ENCODE data around the gene FBXL5. TPM values are rescaled to one million over a fixed set of nuclear protein-coding genes. Genes with fewer than 3 reads are reported as not detected.
"Not testable (repeated sequence)": the region's sequence is repeated elsewhere in the genome, so short reads cannot be mapped to it uniquely, and the experiment has no call there.

FBXL5 gene
- total RNA-seq, 2 experiments from 2014 or later: 40.9 to 42.0 TPM

GRCh38 chr4:15636818-15637217 lies 18.3 kb downstream of the FBXL5 start:
- no peak for DNase-seq
- Mint-ChIP-seq H3K4me1 (ENCODE audit: low read depth) (peaks cover 5% of the 10 kb centered on the region), H3K4me3 (no peak overlapping the region), H3K27me3 (ENCODE audit: low read depth) (no peaks in the 10 kb centered on the region), H3K27ac (no peak overlapping the region), H3K9me3 (ENCODE audit: insufficient read depth) (no peaks in the 10 kb centered on the region), H3K36me3 (ENCODE audit: low read depth) (peaks cover 54% of the 10 kb centered on the region)
- ATAC-seq: no peak
- POLR2A ChIA-PET: no interaction called here
- CTCF ChIA-PET: interaction anchor here (1.1 to 2.4 kb wide), 2 partner anchors 13 to 240 kb away, joined by 3 to 6 read pairs; no protein-coding TSS in a partner anchor

DNA sequence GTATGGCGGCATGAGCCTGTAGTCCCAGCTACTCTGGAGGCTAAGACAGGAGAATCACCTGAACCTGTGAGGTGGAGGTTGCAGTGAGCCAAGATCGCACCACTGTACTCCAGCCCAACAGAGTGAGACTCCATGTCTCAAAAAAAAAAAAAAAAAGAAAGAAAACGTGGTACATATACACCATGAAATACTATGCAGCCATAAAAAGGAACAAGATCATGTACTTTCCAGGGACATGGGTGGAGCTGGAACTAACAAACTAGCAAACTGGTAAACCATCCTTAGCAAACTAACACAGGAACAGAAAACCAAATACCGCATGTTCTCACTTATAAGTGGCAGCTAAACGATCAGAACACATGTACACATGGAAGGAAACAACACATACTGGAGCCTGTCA lies 37.8 kb downstream of the FBXL5 start:
- H3K9me3 Mint-ChIP-seq (ENCODE audit: insufficient read depth): peaks cover 11% of the 10 kb centered on the region

GRCh38 chr4:15614891-15615290 lies 40.3 kb downstream of the FBXL5 start:
- DNase-seq; H3K4me3 Mint-ChIP-seq; CTCF ChIA-PET; ATAC-seq; H3K4me1 Mint-ChIP-seq (ENCODE audit: low read depth); H3K27ac Mint-ChIP-seq; H3K9me3 Mint-ChIP-seq (ENCODE audit: insufficient read depth); POLR2A ChIA-PET; H3K27me3 Mint-ChIP-seq (ENCODE audit: low read depth): not testable (repeated sequence)
- peaks cover 51% of the 10 kb centered on the region for H3K36me3 Mint-ChIP-seq (ENCODE audit: low read depth)

More for the DNA sequence above, 37.8 kb downstream of the FBXL5 start:
- H3K27ac Mint-ChIP-seq; H3K4me1 Mint-ChIP-seq (ENCODE audit: low read depth); ATAC-seq; H3K27me3 Mint-ChIP-seq (ENCODE audit: low read depth); H3K4me3 Mint-ChIP-seq; CTCF ChIA-PET; DNase-seq: not testable (repeated sequence)
- POLR2A ChIA-PET: interaction anchor here (0.6 kb wide), 1 partner anchor 176 kb away, joined by 3 read pairs; no protein-coding TSS in a partner anchor
- H3K36me3 Mint-ChIP-seq (ENCODE audit: low read depth): peaks cover 65% of the 10 kb centered on the region

GRCh38 chr4:15612136-15612535 lies 43.0 kb downstream of the FBXL5 start:
- no peak overlapping the region for H3K4me3 Mint-ChIP-seq
- H3K4me1 Mint-ChIP-seq (ENCODE audit: low read depth): no peaks in the 10 kb centered on the region
- no peak overlapping the region for H3K27ac Mint-ChIP-seq
- no peak for ATAC-seq
- ChIA-PET CTCF (no interaction called here), POLR2A (interaction anchor here (0.6 kb wide), 1 partner anchor 1965 kb away, joined by 3 read pairs; the partner anchor contains the start of gene LAP3)
- DNase-seq: no peak
- no peaks in the 10 kb centered on the region for H3K9me3 Mint-ChIP-seq (ENCODE audit: insufficient read depth)
- no peaks in the 10 kb centered on the region for H3K27me3 Mint-ChIP-seq (ENCODE audit: low read depth)
- peaks cover 37% of the 10 kb centered on the region for H3K36me3 Mint-ChIP-seq (ENCODE audit: low read depth)

- H3K36me3 Mint-ChIP-seq (ENCODE audit: low read depth): peaks cover 26% of the 10 kb centered on the region
- POLR2A ChIA-PET: no interaction called here
Observed at GRCh38 chr4:15610855-15611254, 44.3 kb downstream of the FBXL5 start.

GRCh38 chr4:15605537-15605936 lies 49.6 kb downstream of the FBXL5 start:
- H3K4me1 Mint-ChIP-seq (ENCODE audit: low read depth): no peaks in the 10 kb centered on the region
- H3K9me3 Mint-ChIP-seq (ENCODE audit: insufficient read depth): no peaks in the 10 kb centered on the region
- DNase-seq (no peak), ATAC-seq (no peak)
- H3K27ac Mint-ChIP-seq: no peak overlapping the region
- POLR2A ChIA-PET: no interaction called here
- CTCF ChIA-PET: interaction anchor here (1.1 kb wide), 1 partner anchor 210 kb away, joined by 3 read pairs; no protein-coding TSS in a partner anchor
- H3K27me3 Mint-ChIP-seq (ENCODE audit: low read depth): no peaks in the 10 kb centered on the region
- peaks cover 26% of the 10 kb centered on the region for H3K36me3 Mint-ChIP-seq (ENCODE audit: low read depth)
- no peak overlapping the region for H3K4me3 Mint-ChIP-seq

More at GRCh38 chr4:15610855-15611254, 44.3 kb downstream of the FBXL5 start:
- CTCF ChIA-PET: interaction anchor here (1.0 kb wide), 1 partner anchor 215 kb away, joined by 3 read pairs; no protein-coding TSS in a partner anchor
- Mint-ChIP-seq H3K27me3 (ENCODE audit: low read depth) (no peaks in the 10 kb centered on the region), H3K27ac (no peak overlapping the region), H3K9me3 (ENCODE audit: insufficient read depth) (no peaks in the 10 kb centered on the region), H3K4me3 (no peak overlapping the region), H3K4me1 (ENCODE audit: low read depth) (no peaks in the 10 kb centered on the region)
- no peak for ATAC-seq
- DNase-seq: no peak

DNA sequence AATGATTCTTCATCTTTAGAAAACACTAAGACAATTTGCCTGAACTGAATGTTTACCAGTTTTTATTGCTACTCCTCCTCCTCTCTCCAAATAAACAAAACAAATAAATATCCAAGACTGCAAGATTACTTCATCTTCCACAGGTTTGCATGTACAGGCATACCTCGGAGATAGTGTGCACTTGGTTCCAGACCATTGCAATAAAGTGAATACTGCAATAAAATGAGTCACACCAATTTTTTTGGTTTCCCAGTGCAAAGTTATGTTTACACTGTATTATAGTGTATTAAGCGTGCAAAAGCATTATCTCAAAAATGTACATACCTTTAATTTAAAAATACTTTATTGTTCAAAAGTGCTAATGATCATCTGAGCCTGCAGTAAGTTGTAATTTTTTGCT lies 53.3 kb downstream of the FBXL5 start:
- Mint-ChIP-seq H3K4me3 (no peak overlapping the region), H3K27ac (no peak overlapping the region), H3K27me3 (ENCODE audit: low read depth) (no peaks in the 10 kb centered on the region), H3K36me3 (ENCODE audit: low read depth) (peaks cover 21% of the 10 kb centered on the region), H3K9me3 (ENCODE audit: insufficient read depth) (no peaks in the 10 kb centered on the region), H3K4me1 (ENCODE audit: low read depth) (no peaks in the 10 kb centered on the region)
- ChIA-PET POLR2A (no interaction called here), CTCF (no interaction called here)
- DNase-seq (no peak), ATAC-seq (no peak)

DNA sequence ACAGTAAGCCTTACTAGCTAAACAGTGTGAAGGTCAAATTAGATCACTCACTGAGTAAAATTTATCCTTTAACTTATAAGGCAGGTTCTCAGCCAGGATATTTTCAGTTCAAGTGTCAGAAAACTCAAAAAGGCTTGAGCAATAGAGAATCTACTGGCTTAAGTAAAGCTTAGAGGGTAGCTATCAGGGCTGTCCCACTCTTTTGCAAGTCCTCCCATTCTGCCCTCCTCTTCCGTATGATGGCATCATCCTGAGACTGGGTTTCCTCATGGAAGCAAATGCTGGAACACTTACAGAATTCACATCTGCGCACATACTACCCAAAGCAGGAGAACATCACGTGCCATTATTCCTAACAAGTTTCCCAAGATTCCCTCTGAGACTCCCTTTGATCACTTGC lies 55.0 kb downstream of the FBXL5 start:
- ATAC-seq: no peak
- Mint-ChIP-seq H3K4me1 (ENCODE audit: low read depth) (no peaks in the 10 kb centered on the region), H3K4me3 (no peak overlapping the region), H3K36me3 (ENCODE audit: low read depth) (peaks cover 13% of the 10 kb centered on the region), H3K9me3 (ENCODE audit: insufficient read depth) (no peaks in the 10 kb centered on the region), H3K27ac (no peak overlapping the region), H3K27me3 (ENCODE audit: low read depth) (no peaks in the 10 kb centered on the region)
- no peak for DNase-seq
- CTCF ChIA-PET: no interaction called here
- POLR2A ChIA-PET: no interaction called here

GRCh38 chr4:15598644-15599043 lies 56.5 kb downstream of the FBXL5 start:
- Mint-ChIP-seq H3K9me3 (ENCODE audit: insufficient read depth) (no peaks in the 10 kb centered on the region), H3K4me1 (ENCODE audit: low read depth) (no peaks in the 10 kb centered on the region), H3K27ac (no peak overlapping the region), H3K27me3 (ENCODE audit: low read depth) (no peaks in the 10 kb centered on the region), H3K4me3 (no peak overlapping the region), H3K36me3 (ENCODE audit: low read depth) (peaks cover 5% of the 10 kb centered on the region)
- POLR2A ChIA-PET: no interaction called here
- DNase-seq: no peak
- CTCF ChIA-PET: interaction anchor here (0.7 kb wide), 1 partner anchor 357 kb away, joined by 3 read pairs; no protein-coding TSS in a partner anchor
- no peak for ATAC-seq

GRCh38 chr4:15592799-15593198 lies 62.4 kb downstream of the FBXL5 start:
- Mint-ChIP-seq H3K4me1 (ENCODE audit: low read depth) (no peaks in the 10 kb centered on the region), H3K4me3 (no peak overlapping the region), H3K27me3 (ENCODE audit: low read depth) (no peaks in the 10 kb centered on the region), H3K36me3 (ENCODE audit: low read depth) (no peaks in the 10 kb centered on the region), H3K9me3 (ENCODE audit: insufficient read depth) (no peaks in the 10 kb centered on the region), H3K27ac (no peak overlapping the region)
- no peak for ATAC-seq
- ChIA-PET CTCF (no interaction called here), POLR2A (no interaction called here)
- no peak for DNase-seq

DNA sequence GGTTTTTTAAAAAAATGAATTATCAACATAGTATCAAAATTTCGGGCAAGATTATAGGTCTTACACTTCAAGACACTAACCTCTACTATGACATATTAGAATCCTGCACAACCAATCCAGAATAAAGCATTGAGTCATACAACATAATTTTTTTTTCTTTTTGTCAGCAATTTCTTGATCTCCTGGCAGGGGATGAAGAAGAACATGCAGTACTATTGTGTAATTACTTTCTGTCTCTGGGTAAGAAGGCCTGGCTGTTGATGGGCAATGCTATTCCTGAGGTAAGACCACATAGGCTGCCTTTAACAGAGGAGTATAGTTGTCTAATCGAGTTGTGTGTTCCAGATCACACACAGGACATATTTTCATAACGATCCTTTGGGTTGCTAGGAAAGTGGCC lies 67.5 kb downstream of the FBXL5 start:
- H3K27me3 Mint-ChIP-seq (ENCODE audit: low read depth): no peaks in the 10 kb centered on the region
- no peak overlapping the region for H3K27ac Mint-ChIP-seq
- no peaks in the 10 kb centered on the region for H3K36me3 Mint-ChIP-seq (ENCODE audit: low read depth)
- no peak overlapping the region for H3K4me3 Mint-ChIP-seq
- no peaks in the 10 kb centered on the region for H3K9me3 Mint-ChIP-seq (ENCODE audit: insufficient read depth)
- ChIA-PET CTCF (no interaction called here), POLR2A (no interaction called here)
- ATAC-seq (no peak), DNase-seq (no peak)
- H3K4me1 Mint-ChIP-seq (ENCODE audit: low read depth): no peaks in the 10 kb centered on the region

DNA sequence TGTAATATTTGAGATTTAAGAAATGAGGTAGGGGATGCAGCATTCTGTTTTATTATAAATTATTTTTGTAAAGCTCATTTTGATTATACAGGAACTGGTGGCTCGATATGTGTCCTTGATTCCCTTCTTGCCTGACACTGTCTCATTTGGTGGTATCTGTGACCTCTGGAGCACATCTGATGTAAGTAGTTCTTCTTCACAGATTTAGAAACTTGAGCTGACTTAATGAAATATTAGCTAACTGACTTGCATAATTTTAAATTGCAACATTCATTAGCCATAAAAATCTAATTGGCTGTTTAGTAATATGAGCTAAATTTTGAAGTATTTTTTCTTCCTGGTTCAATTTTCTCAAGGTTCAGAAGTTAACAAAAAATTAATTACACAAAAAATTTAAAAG lies 69.1 kb downstream of the FBXL5 start:
- ChIA-PET CTCF (interaction anchor here (1.9 kb wide), 1 partner anchor 9 kb away, joined by 5 read pairs; no protein-coding TSS in a partner anchor), POLR2A (no interaction called here)
- ATAC-seq: no peak
- no peaks in the 10 kb centered on the region for H3K27me3 Mint-ChIP-seq (ENCODE audit: low read depth)
- DNase-seq: no peak
- H3K9me3 Mint-ChIP-seq (ENCODE audit: insufficient read depth): no peaks in the 10 kb centered on the region
- H3K36me3 Mint-ChIP-seq (ENCODE audit: low read depth): no peaks in the 10 kb centered on the region
- no peak overlapping the region for H3K27ac Mint-ChIP-seq
- H3K4me3 Mint-ChIP-seq: no peak overlapping the region
- H3K4me1 Mint-ChIP-seq (ENCODE audit: low read depth): no peaks in the 10 kb centered on the region

GRCh38 chr4:15585331-15585730 lies 69.8 kb downstream of the FBXL5 start:
- ATAC-seq: no peak
- Mint-ChIP-seq H3K9me3 (ENCODE audit: insufficient read depth) (no peaks in the 10 kb centered on the region), H3K4me3 (no peak overlapping the region), H3K27me3 (ENCODE audit: low read depth) (no peaks in the 10 kb centered on the region), H3K27ac (no peak overlapping the region), H3K4me1 (ENCODE audit: low read depth) (no peaks in the 10 kb centered on the region), H3K36me3 (ENCODE audit: low read depth) (no peaks in the 10 kb centered on the region)
- DNase-seq: no peak
- POLR2A ChIA-PET: no interaction called here
- CTCF ChIA-PET: interaction anchor here (1.9 kb wide), 1 partner anchor 8 kb away, joined by 5 read pairs; no protein-coding TSS in a partner anchor

Measured in activated CD8-positive, alpha-beta T cell treated with anti-CD3 and anti-CD28 coated beads, Interleukin-2, amount 10 ng/mL, durations not matched to agents 7 days and 5 days (primary cell).